ENCODE results near the gene SRSF1.

SRSF1 gene

GRCh38 chr17:57999010-57999495, 8.0 kb downstream of the SRSF1 start:
- H3K4me2 ChIP-seq (ENCODE audit: low read depth, low read length, poor library complexity, severe bottlenecking), result peak overlapping the region; percentile 29
- peaks cover 23% of the 10 kb centered on the region for H3F3A ChIP-seq (ENCODE audit: low read depth)
- H3K9me2 ChIP-seq (replicated peaks; ENCODE audit: low read depth, low read length), result no peaks in the 10 kb centered on the region
- peaks cover 56% of the 10 kb centered on the region for H3K79me2 ChIP-seq (ENCODE audit: insufficient read depth, low read length)
- peaks cover 49% of the 10 kb centered on the region for H4K20me1 ChIP-seq (ENCODE audit: insufficient read depth, low read length, poor library complexity, severe bottlenecking)
- H3K4me1 ChIP-seq (ENCODE audit: insufficient read depth, low read length, poor library complexity, severe bottlenecking), result peaks cover 38% of the 10 kb centered on the region
- no peak overlapping the region for H3K9ac ChIP-seq (ENCODE audit: low read depth, low read length, poor library complexity, severe bottlenecking)
- TF ChIP-seq EZH2phosphoT487 (IDR thresholded peaks at IDR 0.05; ENCODE audit: borderline replicate concordance), result no peak
- TF ChIP-seq, protein P1, sequence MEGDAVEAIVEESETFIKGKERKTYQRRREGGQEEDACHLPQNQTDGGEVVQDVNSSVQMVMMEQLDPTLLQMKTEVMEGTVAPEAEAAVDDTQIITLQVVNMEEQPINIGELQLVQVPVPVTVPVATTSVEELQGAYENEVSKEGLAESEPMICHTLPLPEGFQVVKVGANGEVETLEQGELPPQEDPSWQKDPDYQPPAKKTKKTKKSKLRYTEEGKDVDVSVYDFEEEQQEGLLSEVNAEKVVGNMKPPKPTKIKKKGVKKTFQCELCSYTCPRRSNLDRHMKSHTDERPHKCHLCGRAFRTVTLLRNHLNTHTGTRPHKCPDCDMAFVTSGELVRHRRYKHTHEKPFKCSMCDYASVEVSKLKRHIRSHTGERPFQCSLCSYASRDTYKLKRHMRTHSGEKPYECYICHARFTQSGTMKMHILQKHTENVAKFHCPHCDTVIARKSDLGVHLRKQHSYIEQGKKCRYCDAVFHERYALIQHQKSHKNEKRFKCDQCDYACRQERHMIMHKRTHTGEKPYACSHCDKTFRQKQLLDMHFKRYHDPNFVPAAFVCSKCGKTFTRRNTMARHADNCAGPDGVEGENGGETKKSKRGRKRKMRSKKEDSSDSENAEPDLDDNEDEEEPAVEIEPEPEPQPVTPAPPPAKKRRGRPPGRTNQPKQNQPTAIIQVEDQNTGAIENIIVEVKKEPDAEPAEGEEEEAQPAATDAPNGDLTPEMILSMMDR (conservative IDR thresholded peaks at IDR 0.05; ENCODE audit: low read length), result no peak
- no peaks in the 10 kb centered on the region for H3K27me3 ChIP-seq (ENCODE audit: insufficient read depth, low read length, poor library complexity, severe bottlenecking)
- H3K36me3 ChIP-seq (ENCODE audit: insufficient read depth, low read length), result peaks cover 56% of the 10 kb centered on the region
- H3K9me3 ChIP-seq (ENCODE audit: insufficient read depth, low read depth, low read length), result no peaks in the 10 kb centered on the region
- H2AFZ ChIP-seq (ENCODE audit: low read length), result no peak overlapping the region
- H3K4me3 ChIP-seq (ENCODE audit: low read length, poor library complexity, severe bottlenecking), result no peak overlapping the region

DNA sequence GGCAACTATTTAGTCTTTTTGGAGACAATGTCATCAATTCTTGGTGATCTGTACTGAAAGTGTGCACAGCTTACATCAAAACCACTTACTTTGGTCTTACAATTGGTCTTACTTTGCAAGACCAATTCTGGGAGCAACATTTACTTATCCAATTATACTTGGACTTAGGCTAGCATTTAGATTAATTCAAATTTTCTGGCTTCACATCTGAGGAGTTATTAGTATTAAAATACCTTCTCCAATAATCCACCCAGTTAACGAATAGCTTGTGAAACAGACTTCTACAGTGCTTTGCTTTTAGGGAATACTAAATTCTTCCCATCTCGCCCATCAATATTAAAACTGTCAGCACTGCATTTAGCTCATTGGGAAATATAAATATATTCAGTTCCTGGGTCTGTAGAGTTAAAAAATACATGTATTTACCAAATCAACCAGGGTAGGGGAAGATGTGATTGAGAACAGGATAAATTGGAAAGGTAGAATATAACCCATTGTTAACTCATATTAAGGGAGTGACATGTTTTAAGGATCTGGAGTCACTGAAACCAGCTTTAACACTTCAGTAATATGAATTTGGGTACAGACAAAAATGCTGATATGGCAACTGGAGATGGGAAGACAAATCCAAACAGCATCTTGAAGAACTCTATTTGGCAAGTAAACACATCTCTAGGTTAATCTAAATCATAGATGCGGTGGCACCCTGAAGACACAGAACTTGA, 9.8 kb downstream of the SRSF1 start:
- peaks cover 30% of the 10 kb centered on the region for H3K4me1 ChIP-seq (ENCODE audit: insufficient read depth, low read length, poor library complexity, severe bottlenecking)
- no peaks in the 10 kb centered on the region for H3K9me2 ChIP-seq (replicated peaks; ENCODE audit: low read depth, low read length)
- H3K4me3 ChIP-seq (ENCODE audit: low read length, poor library complexity, severe bottlenecking), result no peak overlapping the region
- H3F3A ChIP-seq (ENCODE audit: low read depth), result peaks cover 23% of the 10 kb centered on the region
- peaks cover 31% of the 10 kb centered on the region for H4K20me1 ChIP-seq (ENCODE audit: insufficient read depth, low read length, poor library complexity, severe bottlenecking)
- H3K79me2 ChIP-seq (ENCODE audit: insufficient read depth, low read length), result peaks cover 38% of the 10 kb centered on the region
- no peaks in the 10 kb centered on the region for H3K27me3 ChIP-seq (ENCODE audit: insufficient read depth, low read length, poor library complexity, severe bottlenecking)
- peaks cover 38% of the 10 kb centered on the region; the same call in 1 of the 2 replicates for H3K36me3 ChIP-seq (ENCODE audit: insufficient read depth, low read length)
- H3K9me3 ChIP-seq (ENCODE audit: insufficient read depth, low read depth, low read length), result no peaks in the 10 kb centered on the region
- no peak overlapping the region for H3K9ac ChIP-seq (ENCODE audit: low read depth, low read length, poor library complexity, severe bottlenecking)
- H2AFZ ChIP-seq (ENCODE audit: low read length), result no peak overlapping the region
- no peak for TF ChIP-seq EZH2phosphoT487 (IDR thresholded peaks at IDR 0.05; ENCODE audit: borderline replicate concordance)
- TF ChIP-seq, protein P1 (conservative IDR thresholded peaks at IDR 0.05; ENCODE audit: low read length), result no peak
- H3K4me2 ChIP-seq (ENCODE audit: low read depth, low read length, poor library complexity, severe bottlenecking), result no peak overlapping the region

DNA sequence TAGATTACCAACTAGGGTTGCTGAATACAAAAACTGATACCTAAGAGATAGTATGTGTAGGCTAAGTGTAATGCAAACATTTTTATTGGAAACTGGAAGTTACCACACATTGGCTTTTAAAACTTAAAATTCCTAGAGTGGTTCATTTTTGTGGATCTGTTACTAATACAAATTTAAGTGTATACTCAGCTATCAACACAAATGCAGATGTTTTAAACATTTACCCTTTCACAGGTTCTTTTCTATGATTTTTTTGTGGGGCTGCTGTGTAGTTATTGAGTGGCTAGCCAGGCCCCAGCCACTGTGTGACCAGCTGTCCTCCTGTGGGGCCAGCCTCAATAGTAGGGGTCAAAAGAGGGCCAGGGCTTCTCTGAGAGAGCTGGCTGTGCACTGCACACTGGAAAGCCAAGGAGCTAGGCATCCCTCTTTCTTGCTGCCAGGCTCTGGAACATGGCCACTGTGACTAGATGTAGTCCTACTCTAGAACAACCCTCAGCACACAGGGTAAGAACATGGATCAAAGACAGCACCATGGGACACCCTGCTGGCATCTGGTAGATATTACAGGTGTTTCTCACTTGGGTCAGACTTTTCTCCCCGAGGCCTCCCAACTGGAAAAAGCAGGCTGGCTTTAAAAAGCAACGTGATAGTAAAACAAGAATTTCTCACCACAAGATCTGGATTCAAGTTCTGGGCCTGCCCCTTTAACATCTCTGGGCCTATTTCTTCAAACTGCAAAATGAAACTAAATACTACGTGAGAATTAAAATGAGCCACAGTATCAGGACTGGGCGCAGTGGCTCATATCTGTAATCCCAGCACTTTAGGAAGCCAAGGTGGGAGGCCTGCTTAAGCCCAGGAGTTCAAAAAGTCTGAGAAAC, 11.7 kb downstream of the SRSF1 start:
- no peak overlapping the region for H3K9ac ChIP-seq (ENCODE audit: low read depth, low read length, poor library complexity, severe bottlenecking)
- no peaks in the 10 kb centered on the region for H3K9me2 ChIP-seq (replicated peaks; ENCODE audit: low read depth, low read length)
- no peaks in the 10 kb centered on the region for H3K9me3 ChIP-seq (ENCODE audit: insufficient read depth, low read depth, low read length)
- H3K4me2 ChIP-seq (ENCODE audit: low read depth, low read length, poor library complexity, severe bottlenecking), result no peak overlapping the region
- no peak overlapping the region for H2AFZ ChIP-seq (ENCODE audit: low read length)
- H4K20me1 ChIP-seq (ENCODE audit: insufficient read depth, low read length, poor library complexity, severe bottlenecking), result peaks cover 12% of the 10 kb centered on the region
- H3K27me3 ChIP-seq (ENCODE audit: insufficient read depth, low read length, poor library complexity, severe bottlenecking), result no peaks in the 10 kb centered on the region
- H3K4me1 ChIP-seq (ENCODE audit: insufficient read depth, low read length, poor library complexity, severe bottlenecking), result peaks cover 18% of the 10 kb centered on the region
- TF ChIP-seq, protein P1 (conservative IDR thresholded peaks at IDR 0.05; ENCODE audit: low read length), result peak; percentile 79
- no peak for TF ChIP-seq EZH2phosphoT487 (IDR thresholded peaks at IDR 0.05; ENCODE audit: borderline replicate concordance)
- peaks cover 6% of the 10 kb centered on the region for H3F3A ChIP-seq (ENCODE audit: low read depth)
- peaks cover 23% of the 10 kb centered on the region; the same call in 1 of the 2 replicates for H3K36me3 ChIP-seq (ENCODE audit: insufficient read depth, low read length)
- no peak overlapping the region for H3K4me3 ChIP-seq (ENCODE audit: low read length, poor library complexity, severe bottlenecking)
- peaks cover 19% of the 10 kb centered on the region for H3K79me2 ChIP-seq (ENCODE audit: insufficient read depth, low read length)
